8988T (cell line): ENCODE data around the gene RABGEF1.
"Not testable (repeated sequence)": the region's sequence is repeated elsewhere in the genome, so short reads cannot be mapped to it uniquely, and the experiment has no call there.

Experiments
- DNase-seq: peaks from one replicate; pipeline ENCODE4 v3.0.0; 2011

Gene RABGEF1

GRCh38 chr7:66736892-66737291 lies 3.6 kb upstream of the RABGEF1 start:
- no peak for DNase-seq

GRCh38 chr7:66737667-66738066 lies 2.9 kb upstream of the RABGEF1 start:
- no peak for DNase-seq

- DNase-seq = no peak
Measured at GRCh38 chr7:66739477-66739876, 1.1 kb upstream of the RABGEF1 start.

- no peak for DNase-seq
Measured at GRCh38 chr7:66739953-66740301, 606 bp upstream of the RABGEF1 start.

- peak; percentile 45 for DNase-seq
Measured at GRCh38 chr7:66740980-66741709, 612 bp downstream of the RABGEF1 start.

- DNase-seq = no peak
Measured at GRCh38 chr7:66741710-66742049, 1.1 kb downstream of the RABGEF1 start.

GRCh38 chr7:66742298-66742697 lies 1.8 kb downstream of the RABGEF1 start:
- not testable (repeated sequence) for DNase-seq

- no peak for DNase-seq
Measured at GRCh38 chr7:66743920-66744319, 3.4 kb downstream of the RABGEF1 start.

GRCh38 chr7:66747385-66747784 lies 6.9 kb downstream of the RABGEF1 start:
- no peak for DNase-seq

GRCh38 chr7:66747881-66748511 lies 7.5 kb downstream of the RABGEF1 start:
- no peak for DNase-seq

- no peak for DNase-seq
Measured at GRCh38 chr7:66748791-66749190, 8.3 kb downstream of the RABGEF1 start.

- no peak for DNase-seq
Measured at GRCh38 chr7:66751945-66752344, 11.4 kb downstream of the RABGEF1 start.

- no peak for DNase-seq
Measured at GRCh38 chr7:66754541-66754940, 14.0 kb downstream of the RABGEF1 start.

GRCh38 chr7:66755059-66755458 lies 14.5 kb downstream of the RABGEF1 start:
- DNase-seq = not testable (repeated sequence)

GRCh38 chr7:66756227-66756626 lies 15.7 kb downstream of the RABGEF1 start:
- DNase-seq = not testable (repeated sequence)

GRCh38 chr7:66756889-66757288 lies 16.4 kb downstream of the RABGEF1 start:
- DNase-seq = no peak

GRCh38 chr7:66757939-66758338 lies 17.4 kb downstream of the RABGEF1 start:
- no peak for DNase-seq

GRCh38 chr7:66758950-66759628 lies 18.6 kb downstream of the RABGEF1 start:
- no peak for DNase-seq

- DNase-seq = not testable (repeated sequence)
Measured at GRCh38 chr7:66763183-66763582, 22.6 kb downstream of the RABGEF1 start.

GRCh38 chr7:66763633-66764355 lies 23.3 kb downstream of the RABGEF1 start:
- not testable (repeated sequence) for DNase-seq

- not testable (repeated sequence) for DNase-seq
Measured at GRCh38 chr7:66764905-66765304, 24.4 kb downstream of the RABGEF1 start.

- DNase-seq = not testable (repeated sequence)
Measured at GRCh38 chr7:66765322-66766025, 24.9 kb downstream of the RABGEF1 start.

GRCh38 chr7:66766041-66766440 lies 25.5 kb downstream of the RABGEF1 start:
- no peak for DNase-seq
